Common myeloid progenitor, CD34-positive (primary cell): ENCODE data around the gene TEF.

Experiments
- CTCF ChIA-PET: fragments of 350-600 bp; sonication (Branson Sonifier 250); formaldehyde crosslinking; loops from one replicate; lab custom pipeline; 2021; ENCODE audit warnings: antibody characterized with exemption; lab: Charles Lee
- POLR2A ChIA-PET: fragments of 350-600 bp; sonication (Branson Sonifier 250); formaldehyde crosslinking; loops from one replicate; lab custom pipeline; 2021; ENCODE audit warnings: antibody characterized with exemption; lab: Charles Lee
- DNase-seq, 3 donors: peaks; one replicate each; pipeline versions ENCODE4 v3.0.0 to v3.0.0-alpha.2; 2013
- H3K27ac ChIP-seq, 2 experiments: 1 replicate in 1 of 2; 2 replicates in 1 of 2; pipeline ENCODE4 v1.7.0; 2013; ENCODE audit warnings: inconsistent platforms in 2 of 2, low read length in 2 of 2, mild to moderate bottlenecking in 2 of 2, low read depth in 1 of 2, moderate library complexity in 1 of 2; ENCODE audit not compliant: severe bottlenecking in 2 of 2, insufficient read depth in 1 of 2, poor library complexity in 1 of 2
- H3K27me3 ChIP-seq, 5 experiments: replicated peaks in 2 of 5; 1 replicate in 3 of 5; 2 replicates in 2 of 5; pipeline versions ENCODE4 v1.6.1 to v1.7.0; 2013; ENCODE audit warnings: low read length in 4 of 5, mild to moderate bottlenecking in 2 of 5, moderate library complexity in 2 of 5, inconsistent platforms in 1 of 5; ENCODE audit not compliant: insufficient read depth in 5 of 5, control insufficient read depth in 4 of 5
- H3K36me3 ChIP-seq, 4 experiments: 1 replicate in 2 of 4; 2 replicates in 2 of 4; pipeline versions ENCODE4 v1.6.1 to v1.7.0; 2013; ENCODE audit warnings: low read length in 3 of 4, control low read depth in 1 of 4, mild to moderate bottlenecking in 1 of 4; ENCODE audit not compliant: control insufficient read depth in 4 of 4, insufficient read depth in 4 of 4
- H3K4me1 ChIP-seq, 4 experiments: 1 replicate in 3 of 4; 2 replicates in 1 of 4; pipeline versions ENCODE4 v1.6.1 to v1.7.1; 2013; ENCODE audit warnings: low read length in 3 of 4, mild to moderate bottlenecking in 3 of 4, control low read depth in 1 of 4, inconsistent platforms in 1 of 4, moderate library complexity in 1 of 4; ENCODE audit not compliant: control insufficient read depth in 4 of 4, insufficient read depth in 4 of 4; ENCODE audit errors: control extremely low read depth in 1 of 4
- H3K4me3 ChIP-seq, 7 experiments: 1 replicate in 4 of 7; 2 replicates in 3 of 7; pipeline versions ENCODE4 v1.5.1 to v1.7.0; 2013; ENCODE audit warnings: mild to moderate bottlenecking in 7 of 7, low read length in 6 of 7, moderate library complexity in 6 of 7, inconsistent platforms in 2 of 7, low read depth in 2 of 7, control low read depth in 1 of 7; ENCODE audit not compliant: insufficient read depth in 4 of 7, control insufficient read depth in 1 of 7; ENCODE audit errors: extremely low read depth in 1 of 7
- H3K9me3 ChIP-seq, 5 experiments: 1 replicate in 4 of 5; 2 replicates in 1 of 5; pipeline versions ENCODE4 v1.6.1 to v1.7.1; 2013; ENCODE audit warnings: low read length in 4 of 5, mild to moderate bottlenecking in 2 of 5, inconsistent platforms in 1 of 5, low read depth in 1 of 5, moderate library complexity in 1 of 5; ENCODE audit not compliant: control insufficient read depth in 4 of 5, insufficient read depth in 2 of 5; ENCODE audit errors: control extremely low read depth in 1 of 5
- WGBS: methylation state at CpG from one replicate; pipeline ENCODE4 v1.1.5; 2013; ENCODE audit not compliant: insufficient coverage; 5-methylcytosine and 5-hydroxymethylcytosine counted together

TEF gene

DNA sequence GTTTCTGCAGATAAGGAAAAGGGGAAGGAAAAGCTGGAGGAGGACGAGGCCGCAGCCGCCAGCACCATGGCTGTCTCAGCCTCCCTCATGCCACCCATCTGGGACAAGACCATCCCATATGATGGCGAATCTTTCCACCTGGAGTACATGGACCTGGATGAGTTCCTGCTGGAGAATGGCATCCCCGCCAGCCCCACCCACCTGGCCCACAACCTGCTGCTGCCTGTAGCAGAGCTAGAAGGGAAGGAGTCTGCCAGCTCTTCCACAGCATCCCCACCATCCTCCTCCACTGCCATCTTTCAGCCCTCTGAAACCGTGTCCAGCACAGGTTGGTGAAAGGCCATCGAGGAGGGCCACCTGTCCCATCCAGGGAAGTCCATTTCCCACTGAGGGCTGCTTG is 5.6 kb downstream of the TEF start:
- CTCF ChIA-PET, result no interaction called here
- DNase-seq, result no peak
- Histone ChIP-seq H3K4me3 (no peak overlapping the region), H3K36me3 (peaks cover 0 to 4% (median 0%) of the 10 kb centered on the region in 4 experiments), H3K27ac (no peak overlapping the region), H3K9me3 (no peaks in the 10 kb centered on the region), H3K4me1 (peaks cover 0 to 19% (median 15%) of the 10 kb centered on the region in 4 experiments), H3K27me3 (no peaks in the 10 kb centered on the region)
- WGBS, result 80% methylated on average over 2 of the region's 7 CpGs
- POLR2A ChIA-PET, result no interaction called here

GRCh38 chr22:41394012-41394356 is 12.2 kb downstream of the TEF start:
- H3K4me3 ChIP-seq, result no peak overlapping the region
- H3K36me3 ChIP-seq, result peaks cover 3 to 14% (median 12%) of the 10 kb centered on the region in 4 experiments
- H3K27me3 ChIP-seq, result no peaks in the 10 kb centered on the region
- over 99% methylated on average over 11 of the region's 11 CpGs for WGBS
- H3K27ac ChIP-seq, result no peak overlapping the region
- no peak for DNase-seq
- no peaks in the 10 kb centered on the region for H3K4me1 ChIP-seq
- ChIA-PET CTCF (interaction anchor here (0.7 to 1.8 kb wide), 2 partner anchors 10 to 124 kb away, joined by 3 to 5 read pairs; no protein-coding TSS in a partner anchor), POLR2A (no interaction called here)
- no peaks in the 10 kb centered on the region for H3K9me3 ChIP-seq

DNA sequence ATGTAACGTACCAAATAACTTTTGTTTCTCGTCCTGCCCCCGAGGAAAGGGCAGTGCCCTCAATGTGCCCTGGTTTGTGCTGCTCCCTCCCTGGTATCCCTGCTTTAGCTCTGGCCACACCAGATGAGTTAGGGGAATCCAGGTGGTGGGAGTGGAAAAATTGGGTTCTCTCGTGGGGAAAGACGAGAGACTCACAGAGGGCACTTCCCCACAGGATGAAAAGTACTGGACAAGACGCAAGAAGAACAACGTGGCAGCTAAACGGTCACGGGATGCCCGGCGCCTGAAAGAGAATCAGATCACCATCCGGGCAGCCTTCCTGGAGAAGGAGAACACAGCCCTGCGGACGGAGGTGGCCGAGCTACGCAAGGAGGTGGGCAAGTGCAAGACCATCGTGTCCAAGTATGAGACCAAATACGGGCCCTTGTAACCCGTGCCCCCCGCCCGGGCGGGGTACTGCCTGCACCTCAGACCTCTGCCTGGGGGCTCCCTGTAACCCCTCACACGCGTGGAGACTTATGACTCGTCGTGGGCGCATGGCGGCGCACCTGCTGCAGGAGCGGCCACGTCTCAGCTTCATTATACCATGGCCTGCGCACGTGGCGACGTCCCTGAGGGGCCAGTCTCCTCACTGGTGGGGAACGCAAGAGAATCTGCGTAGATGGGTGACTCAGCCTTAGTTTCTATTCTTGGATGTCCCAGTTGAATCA is 13.9 kb downstream of the TEF start:
- Histone ChIP-seq H3K27ac (no peak overlapping the region), H3K36me3 (peaks cover 3 to 14% (median 12%) of the 10 kb centered on the region in 4 experiments), H3K4me1 (no peaks in the 10 kb centered on the region), H3K27me3 (no peaks in the 10 kb centered on the region), H3K4me3 (no peak overlapping the region), H3K9me3 (no peaks in the 10 kb centered on the region)
- DNase-seq, result no peak
- POLR2A ChIA-PET, result no interaction called here
- CTCF ChIA-PET, result interaction anchor here (1.5 to 1.8 kb wide), 2 partner anchors 8 to 121 kb away, joined by 4 to 5 read pairs; no protein-coding TSS in a partner anchor
- 97% methylated on average over 35 of the region's 37 CpGs for WGBS

DNA sequence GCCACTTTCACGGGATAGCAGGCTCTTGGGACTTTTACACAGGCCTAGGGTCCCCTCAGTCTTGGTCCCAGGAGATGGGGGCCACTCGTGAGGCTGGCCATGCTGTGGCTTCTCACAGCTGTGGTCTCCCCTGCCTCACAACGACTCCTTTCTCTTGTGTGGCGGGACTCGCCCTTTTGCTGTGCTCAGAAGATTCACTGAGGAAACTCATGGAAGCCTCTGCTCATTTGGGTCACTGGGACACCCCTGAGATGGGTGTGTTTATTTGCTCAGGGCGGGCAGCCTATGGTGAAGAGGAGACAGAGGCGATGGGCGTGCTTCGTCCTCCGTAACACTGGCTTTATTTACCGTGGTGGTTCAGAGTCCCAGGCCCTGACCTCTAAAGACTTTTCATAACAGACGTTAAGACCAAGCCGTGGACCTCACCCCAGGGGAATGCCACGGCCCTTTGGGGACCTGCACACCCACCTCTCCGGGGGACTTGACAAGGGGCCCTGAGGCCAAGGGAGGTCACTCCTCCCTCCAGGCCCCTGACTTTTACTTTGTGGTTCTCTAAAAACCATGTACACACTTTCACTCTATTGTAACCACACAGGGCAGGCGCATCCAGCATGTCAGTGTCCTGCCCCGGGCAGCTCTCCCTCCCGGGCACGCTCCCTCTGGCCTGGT is 15.5 kb downstream of the TEF start:
- Histone ChIP-seq H3K4me3 (no peak overlapping the region), H3K27ac (no peak overlapping the region), H3K9me3 (no peaks in the 10 kb centered on the region), H3K4me1 (peaks cover 0 to 7% (median 3%) of the 10 kb centered on the region in 4 experiments), H3K36me3 (peaks cover 3 to 14% (median 12%) of the 10 kb centered on the region in 4 experiments), H3K27me3 (no peaks in the 10 kb centered on the region)
- ChIA-PET POLR2A (no interaction called here), CTCF (interaction anchor here (1.1 to 1.5 kb wide), 3 partner anchors 21 to 129 kb away, joined by 3 to 4 read pairs (median 4); no protein-coding TSS in a partner anchor)
- no peak for DNase-seq
- 98% methylated on average over 16 of the region's 19 CpGs for WGBS

GRCh38 chr22:41398921-41399320 is 17.2 kb downstream of the TEF start:
- H3K36me3 ChIP-seq, result peaks cover 3 to 14% (median 12%) of the 10 kb centered on the region in 4 experiments
- no peaks in the 10 kb centered on the region for H3K9me3 ChIP-seq
- H3K4me1 ChIP-seq, result peaks cover 0 to 12% (median 4%) of the 10 kb centered on the region in 4 experiments
- ChIA-PET POLR2A (no interaction called here), CTCF (no interaction called here)
- DNase-seq, result no peak
- 80% methylated on average over 1 of the region's 8 CpGs for WGBS
- H3K27me3 ChIP-seq, result no peaks in the 10 kb centered on the region
- H3K27ac ChIP-seq, result no peak overlapping the region
- H3K4me3 ChIP-seq, result no peak overlapping the region

DNA sequence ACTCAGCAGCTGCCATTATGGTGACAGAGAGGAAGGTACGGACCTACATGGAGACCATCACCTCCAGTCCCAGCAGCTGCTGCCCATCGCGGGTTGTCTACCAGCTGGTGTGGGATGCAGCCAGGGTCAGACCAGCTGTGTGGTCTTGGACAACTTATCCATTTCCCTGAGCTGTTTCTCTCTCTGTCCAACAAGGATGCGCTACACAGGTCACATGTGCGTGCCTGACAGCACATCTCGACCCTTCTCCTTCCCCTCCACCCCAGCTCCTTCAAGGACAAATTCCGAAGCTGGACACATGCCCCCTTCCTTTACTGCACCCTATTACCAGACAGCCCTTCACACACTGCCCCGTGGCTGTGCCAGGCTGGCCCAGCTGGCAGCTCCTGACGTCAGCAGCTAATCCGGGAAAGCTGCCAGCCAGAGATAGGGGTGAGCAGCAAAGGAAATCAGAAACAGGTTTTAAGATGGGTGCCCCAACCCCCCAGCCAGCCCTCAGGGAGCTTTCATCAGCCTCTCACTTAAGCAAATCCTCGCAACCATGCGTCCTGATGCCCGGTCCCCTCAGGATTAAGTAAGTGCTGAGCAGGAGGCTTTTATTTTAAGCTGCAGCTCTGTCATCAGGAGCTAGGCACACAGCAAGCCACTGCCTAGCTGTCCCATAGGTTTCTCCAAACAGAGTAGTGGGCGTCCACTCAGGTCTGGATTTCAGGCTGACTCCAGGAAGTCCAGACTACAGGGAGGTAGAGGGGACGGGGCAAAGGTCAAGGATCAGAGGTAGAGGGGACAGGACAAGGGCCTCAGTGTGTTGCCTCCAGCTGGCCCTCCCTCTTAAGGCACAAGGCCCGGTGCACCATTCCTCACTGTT is 20.3 kb downstream of the TEF start:
- Histone ChIP-seq H3K27me3 (no peaks in the 10 kb centered on the region), H3K4me1 (peaks cover 0 to 15% (median 6%) of the 10 kb centered on the region in 4 experiments), H3K36me3 (peaks cover 0 to 5% (median 0%) of the 10 kb centered on the region in 4 experiments), H3K9me3 (no peaks in the 10 kb centered on the region), H3K4me3 (no peak overlapping the region), H3K27ac (no peak overlapping the region)
- ChIA-PET CTCF (interaction anchor here (1.0 to 7.6 kb wide), 18 partner anchors 13 to 194 kb away, joined by 3 to 76 read pairs (median 6); partner anchors contain the start of genes ACO2, PHF5A and TEF), POLR2A (interaction anchor here (0.5 to 2.1 kb wide), 3 partner anchors 116 to 160 kb away, joined by 3 to 7 read pairs (median 3); no protein-coding TSS in a partner anchor)
- DNase-seq, result peak; percentile 66 to 84 (median 82)
- WGBS, result 65% methylated on average over 12 of the region's 16 CpGs
